ENCODE measurements around the gene GRM1.

The GRM1 gene

DNA sequence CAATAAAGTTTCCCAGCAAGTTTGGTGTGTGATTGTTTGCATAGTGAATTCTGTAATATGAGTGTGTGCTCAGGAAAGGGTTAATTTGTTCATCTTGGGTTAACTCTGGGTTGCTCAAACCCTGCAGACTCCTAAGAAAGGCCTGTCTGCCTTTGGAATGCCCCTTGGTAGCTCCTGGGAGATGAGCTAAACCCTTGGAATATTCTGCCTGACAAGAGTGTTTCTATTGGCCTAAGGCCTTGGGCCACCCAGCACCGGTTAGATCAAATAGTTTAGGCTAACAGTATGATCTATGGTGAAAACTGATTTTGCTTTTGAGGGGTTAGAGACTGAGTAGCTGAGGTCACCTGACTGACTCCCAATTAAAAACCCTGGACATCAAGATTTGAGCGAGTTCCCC lies 248.3 kb downstream of the GRM1 start:
- no peaks in the 10 kb centered on the region for H3K4me1 ChIP-seq (ENCODE audit: control insufficient read depth, insufficient read depth, low read length)

DNA sequence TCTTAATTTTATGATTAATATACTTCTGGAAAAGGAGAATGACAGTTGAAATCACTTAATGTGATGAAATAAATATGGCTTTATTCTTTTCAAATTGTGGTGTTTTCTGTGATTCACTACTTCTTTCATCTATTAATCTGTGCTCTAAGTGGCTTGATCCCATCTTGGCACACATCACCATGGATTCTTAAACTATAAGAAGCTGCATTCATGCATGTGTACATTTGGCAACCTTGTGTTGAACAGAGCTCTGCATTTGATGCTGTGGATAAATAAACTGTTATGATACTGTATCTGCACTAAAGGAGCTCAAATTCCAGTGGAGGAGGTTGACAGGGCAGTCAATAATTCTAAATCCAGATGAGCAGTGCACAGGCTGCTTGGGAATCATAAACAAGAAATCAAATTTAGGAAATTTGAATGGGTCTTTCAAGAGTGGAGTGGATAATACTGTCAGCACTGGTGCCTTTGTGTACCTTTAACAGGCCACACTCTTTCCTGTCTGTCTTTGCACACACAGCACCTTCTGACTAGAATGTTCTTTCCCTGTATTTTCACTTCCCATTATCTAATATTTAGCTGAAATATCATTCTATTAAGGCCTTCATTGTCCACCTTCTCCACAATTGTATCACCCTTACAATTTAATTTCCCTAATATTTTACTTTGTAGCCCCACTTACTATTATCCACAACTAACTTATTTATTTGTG lies 252.9 kb downstream of the GRM1 start:
- H3K4me3 ChIP-seq (ENCODE audit: low read length): no peak overlapping the region
- peaks cover 5% of the 10 kb centered on the region for H3K4me1 ChIP-seq (ENCODE audit: control insufficient read depth, insufficient read depth, low read length)
- no peaks in the 10 kb centered on the region for H3K27me3 ChIP-seq (ENCODE audit: control insufficient read depth, insufficient read depth, low read length)
- H3K36me3 ChIP-seq (ENCODE audit: insufficient read depth, low read length): no peaks in the 10 kb centered on the region
- H3K9me3 ChIP-seq (replicated peaks; ENCODE audit: low read length): no peaks in the 10 kb centered on the region
- H3K4me2 ChIP-seq (ENCODE audit: low read length): no peak overlapping the region
- no peak overlapping the region for H3K9ac ChIP-seq (ENCODE audit: low read depth, low read length)

More for the DNA sequence above, 248.3 kb downstream of the GRM1 start:
- Histone ChIP-seq H3K4me2 (ENCODE audit: low read length) (no peak overlapping the region), H3K9ac (ENCODE audit: low read depth, low read length) (no peak overlapping the region), H3K36me3 (ENCODE audit: insufficient read depth, low read length) (no peaks in the 10 kb centered on the region), H3K9me3 (replicated peaks; ENCODE audit: low read length) (no peaks in the 10 kb centered on the region), H3K4me3 (ENCODE audit: low read length) (no peak overlapping the region), H3K27me3 (ENCODE audit: control insufficient read depth, insufficient read depth, low read length) (no peaks in the 10 kb centered on the region)

- peaks cover 6% of the 10 kb centered on the region for H3K4me1 ChIP-seq (ENCODE audit: control insufficient read depth, insufficient read depth, low read length)
- no peaks in the 10 kb centered on the region for H3K36me3 ChIP-seq (ENCODE audit: insufficient read depth, low read length)
- no peak overlapping the region for H3K9ac ChIP-seq (ENCODE audit: low read depth, low read length)
- H3K4me3 ChIP-seq (ENCODE audit: low read length): no peak overlapping the region
- no peaks in the 10 kb centered on the region for H3K27me3 ChIP-seq (ENCODE audit: control insufficient read depth, insufficient read depth, low read length)
- no peak overlapping the region for H3K4me2 ChIP-seq (ENCODE audit: low read length)
- no peaks in the 10 kb centered on the region for H3K9me3 ChIP-seq (replicated peaks; ENCODE audit: low read length)
Observed at GRCh38 chr6:146282837-146283236, 254.0 kb downstream of the GRM1 start.

- no peaks in the 10 kb centered on the region for H3K9me3 ChIP-seq (replicated peaks; ENCODE audit: low read length)
- H3K4me1 ChIP-seq (ENCODE audit: control insufficient read depth, insufficient read depth, low read length): peaks cover 10% of the 10 kb centered on the region
- H3K4me3 ChIP-seq (ENCODE audit: low read length): no peak overlapping the region
- H3K9ac ChIP-seq (ENCODE audit: low read depth, low read length): no peak overlapping the region
- H3K36me3 ChIP-seq (ENCODE audit: insufficient read depth, low read length): no peaks in the 10 kb centered on the region
- H3K4me2 ChIP-seq (ENCODE audit: low read length): no peak overlapping the region
- H3K27me3 ChIP-seq (ENCODE audit: control insufficient read depth, insufficient read depth, low read length): no peaks in the 10 kb centered on the region
Observed at GRCh38 chr6:146284311-146284710, 255.4 kb downstream of the GRM1 start.

- H3K4me1 ChIP-seq (ENCODE audit: control insufficient read depth, insufficient read depth, low read length): peaks cover 22% of the 10 kb centered on the region
- no peak overlapping the region for H3K4me3 ChIP-seq (ENCODE audit: low read length)
- H3K9ac ChIP-seq (ENCODE audit: low read depth, low read length): no peak overlapping the region
- no peaks in the 10 kb centered on the region for H3K36me3 ChIP-seq (ENCODE audit: insufficient read depth, low read length)
- no peaks in the 10 kb centered on the region for H3K9me3 ChIP-seq (replicated peaks; ENCODE audit: low read length)
- no peak overlapping the region for H3K4me2 ChIP-seq (ENCODE audit: low read length)
- H3K27me3 ChIP-seq (ENCODE audit: control insufficient read depth, insufficient read depth, low read length): no peaks in the 10 kb centered on the region
Observed at GRCh38 chr6:146286961-146287360, 258.1 kb downstream of the GRM1 start.

- H3K9ac ChIP-seq (ENCODE audit: low read depth, low read length): no peak overlapping the region
- no peaks in the 10 kb centered on the region for H3K36me3 ChIP-seq (ENCODE audit: insufficient read depth, low read length)
- peaks cover 19% of the 10 kb centered on the region for H3K4me1 ChIP-seq (ENCODE audit: control insufficient read depth, insufficient read depth, low read length)
- no peak overlapping the region for H3K4me3 ChIP-seq (ENCODE audit: low read length)
- H3K4me2 ChIP-seq (ENCODE audit: low read length): no peak overlapping the region
- H3K9me3 ChIP-seq (replicated peaks; ENCODE audit: low read length): no peaks in the 10 kb centered on the region
- no peaks in the 10 kb centered on the region for H3K27me3 ChIP-seq (ENCODE audit: control insufficient read depth, insufficient read depth, low read length)
Observed at GRCh38 chr6:146287691-146288369, 259.0 kb downstream of the GRM1 start.

DNA sequence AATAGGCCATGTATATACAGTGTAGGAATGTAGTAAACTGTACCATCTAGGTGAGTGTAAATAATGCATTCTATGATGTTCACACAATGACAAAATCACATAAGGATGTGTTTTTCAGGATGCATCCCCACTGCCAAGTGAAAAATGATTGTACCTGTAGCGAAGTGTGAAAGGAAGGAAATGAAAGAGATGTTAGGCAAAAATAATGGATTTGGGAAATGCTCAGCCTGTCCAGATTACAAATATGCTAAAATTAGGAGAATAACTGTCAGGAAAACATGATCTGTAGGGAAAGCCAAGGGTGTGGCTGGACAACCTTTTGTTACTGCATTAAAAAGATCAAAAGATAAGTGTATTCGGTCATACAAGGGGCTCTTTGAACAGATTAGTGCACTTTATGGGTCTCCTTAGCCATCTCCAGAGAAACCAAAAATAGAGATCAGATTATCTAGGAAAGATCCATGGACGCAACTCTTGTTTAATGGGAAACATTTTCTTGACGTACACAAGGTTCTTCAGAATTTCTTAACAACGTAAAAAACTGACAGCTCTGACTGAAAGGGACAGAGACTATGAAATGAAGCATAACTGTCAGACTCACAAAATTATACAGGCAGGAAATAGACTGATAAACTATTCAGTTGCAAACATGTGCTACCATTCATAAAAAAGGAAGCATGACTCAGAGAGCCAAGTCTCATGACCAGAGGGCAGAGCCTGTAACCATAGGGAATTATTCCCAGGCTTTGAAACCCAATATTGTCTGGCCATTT lies 261.1 kb downstream of the GRM1 start:
- H3K36me3 ChIP-seq (ENCODE audit: insufficient read depth, low read length): no peaks in the 10 kb centered on the region
- no peak overlapping the region for H3K4me2 ChIP-seq (ENCODE audit: low read length)
- no peak overlapping the region for H3K9ac ChIP-seq (ENCODE audit: low read depth, low read length)
- no peaks in the 10 kb centered on the region for H3K27me3 ChIP-seq (ENCODE audit: control insufficient read depth, insufficient read depth, low read length)
- no peak overlapping the region for H3K4me3 ChIP-seq (ENCODE audit: low read length)
- H3K9me3 ChIP-seq (replicated peaks; ENCODE audit: low read length): no peaks in the 10 kb centered on the region
- peaks cover 17% of the 10 kb centered on the region for H3K4me1 ChIP-seq (ENCODE audit: control insufficient read depth, insufficient read depth, low read length)

DNA sequence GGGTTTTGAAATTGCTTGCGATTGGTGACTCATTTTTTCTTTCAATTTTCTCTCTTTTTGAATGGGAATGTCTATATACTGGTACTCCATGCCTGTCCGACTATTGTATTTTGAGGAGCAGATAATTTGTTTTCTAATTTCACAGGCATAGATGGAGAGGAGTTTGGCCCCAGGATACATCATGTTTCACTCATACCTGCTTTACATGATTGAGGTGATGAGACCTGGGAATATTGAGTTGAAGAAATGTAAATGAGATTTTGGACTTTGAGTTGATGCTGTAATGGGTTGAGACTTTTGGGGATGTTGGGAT lies 261.7 kb downstream of the GRM1 start:
- H3K4me3 ChIP-seq (ENCODE audit: low read length): no peak overlapping the region
- H3K27me3 ChIP-seq (ENCODE audit: control insufficient read depth, insufficient read depth, low read length): no peaks in the 10 kb centered on the region
- no peaks in the 10 kb centered on the region for H3K36me3 ChIP-seq (ENCODE audit: insufficient read depth, low read length)
- H3K9me3 ChIP-seq (replicated peaks; ENCODE audit: low read length): no peaks in the 10 kb centered on the region
- no peak overlapping the region for H3K9ac ChIP-seq (ENCODE audit: low read depth, low read length)
- peaks cover 17% of the 10 kb centered on the region for H3K4me1 ChIP-seq (ENCODE audit: control insufficient read depth, insufficient read depth, low read length)
- H3K4me2 ChIP-seq (ENCODE audit: low read length): no peak overlapping the region

DNA sequence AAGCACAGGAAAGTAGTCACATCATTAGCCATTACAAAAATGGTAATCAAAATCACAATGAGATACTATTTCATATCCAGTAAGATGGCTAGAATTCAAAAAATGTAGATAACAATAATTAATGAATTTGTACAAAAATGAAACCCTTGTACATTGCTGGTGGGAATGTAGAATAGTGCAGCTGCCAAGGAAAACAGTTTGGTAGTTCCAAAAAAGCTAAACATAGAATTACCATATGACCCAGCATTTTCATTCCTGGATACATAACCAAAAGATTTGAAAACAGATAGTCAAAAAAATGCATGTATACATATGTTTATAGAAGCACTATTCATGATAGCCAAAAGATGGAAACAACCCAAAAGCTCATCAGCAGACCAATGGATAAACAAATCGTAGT lies 263.6 kb downstream of the GRM1 start:
- H3K36me3 ChIP-seq (ENCODE audit: insufficient read depth, low read length): no peaks in the 10 kb centered on the region
- no peaks in the 10 kb centered on the region for H3K27me3 ChIP-seq (ENCODE audit: control insufficient read depth, insufficient read depth, low read length)
- H3K9me3 ChIP-seq (replicated peaks; ENCODE audit: low read length): no peaks in the 10 kb centered on the region
- no peak overlapping the region for H3K9ac ChIP-seq (ENCODE audit: low read depth, low read length)
- H3K4me2 ChIP-seq (ENCODE audit: low read length): no peak overlapping the region
- H3K4me1 ChIP-seq (ENCODE audit: control insufficient read depth, insufficient read depth, low read length): peaks cover 17% of the 10 kb centered on the region
- H3K4me3 ChIP-seq (ENCODE audit: low read length): no peak overlapping the region

- peaks cover 2% of the 10 kb centered on the region for H3K4me1 ChIP-seq (ENCODE audit: control insufficient read depth, insufficient read depth, low read length)
- no peaks in the 10 kb centered on the region for H3K9me3 ChIP-seq (replicated peaks; ENCODE audit: low read length)
- no peaks in the 10 kb centered on the region for H3K27me3 ChIP-seq (ENCODE audit: control insufficient read depth, insufficient read depth, low read length)
- H3K9ac ChIP-seq (ENCODE audit: low read depth, low read length): no peak overlapping the region
- H3K4me2 ChIP-seq (ENCODE audit: low read length): no peak overlapping the region
- no peak overlapping the region for H3K4me3 ChIP-seq (ENCODE audit: low read length)
- H3K36me3 ChIP-seq (ENCODE audit: insufficient read depth, low read length): no peaks in the 10 kb centered on the region
Observed at GRCh38 chr6:146295695-146296094, 266.8 kb downstream of the GRM1 start.

- Histone ChIP-seq H3K4me2 (ENCODE audit: low read length) (no peak overlapping the region), H3K36me3 (ENCODE audit: insufficient read depth, low read length) (no peaks in the 10 kb centered on the region), H3K9me3 (replicated peaks; ENCODE audit: low read length) (no peaks in the 10 kb centered on the region), H3K9ac (ENCODE audit: low read depth, low read length) (no peak overlapping the region), H3K27me3 (ENCODE audit: control insufficient read depth, insufficient read depth, low read length) (no peaks in the 10 kb centered on the region), H3K4me3 (ENCODE audit: low read length) (no peak overlapping the region), H3K4me1 (ENCODE audit: control insufficient read depth, insufficient read depth, low read length) (no peaks in the 10 kb centered on the region)
Observed at GRCh38 chr6:146297815-146298214, 269.0 kb downstream of the GRM1 start.
